Stimulated activated CD4-positive, alpha-beta T cell treated with anti-CD3 and anti-CD28 coated beads, TNF-alpha, amount 100 ng/mL, for 24 hours (primary cell): Measurements from ENCODE around the gene KIAA1614.
"Not testable (repeated sequence)": the region's sequence is repeated elsewhere in the genome, so short reads cannot be mapped to it uniquely, and the experiment has no call there.

Experiments used
- DNase-seq, 3 experiments: peaks; one replicate each; pipeline ENCODE4 v3.0.0-alpha.2; 2020; ENCODE audit warnings: low read depth in 3 of 3

The KIAA1614 gene

DNA sequence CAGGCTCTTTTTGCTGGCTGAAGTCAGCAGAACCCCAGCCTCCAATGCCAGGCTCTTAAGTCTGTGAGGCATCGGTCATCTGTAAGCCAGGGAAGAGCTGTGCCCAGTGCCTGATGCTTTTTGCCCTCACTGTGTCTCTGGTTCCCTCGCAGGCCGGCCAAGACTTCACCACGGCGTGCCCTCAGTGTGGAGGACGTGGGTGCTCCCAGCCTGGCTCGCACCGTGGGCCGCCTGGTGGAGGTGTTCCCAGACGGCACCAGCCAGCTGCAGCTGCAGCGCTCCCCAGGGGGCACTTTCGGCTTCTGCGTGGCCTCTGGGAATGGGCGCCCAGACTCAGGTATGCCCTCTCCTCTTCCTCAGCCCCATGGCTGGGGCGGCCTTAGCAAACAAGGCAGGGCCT, 32.5 kb downstream of the KIAA1614 start:
- DNase-seq, result no peak

DNA sequence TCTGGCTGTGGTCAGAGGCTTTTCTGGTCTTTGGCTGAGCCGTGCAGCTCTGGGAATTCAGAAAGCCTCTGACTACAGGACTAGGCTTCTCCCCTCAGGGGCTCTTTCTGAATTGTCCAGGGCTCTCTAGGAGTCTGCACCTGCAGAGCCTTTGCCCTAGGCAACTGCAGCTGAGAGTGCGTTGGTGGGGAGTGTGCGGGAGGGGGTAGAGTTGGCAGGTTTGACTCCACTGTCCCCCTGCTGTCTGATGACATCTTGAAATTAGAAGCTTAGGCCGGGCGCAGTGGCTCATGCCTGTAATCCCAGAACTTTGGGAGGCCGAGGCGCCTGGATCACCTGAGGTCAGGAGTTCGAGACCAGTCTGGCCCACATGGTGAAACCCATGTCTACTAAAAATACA, 32.9 kb downstream of the KIAA1614 start:
- DNase-seq, result no peak

DNA sequence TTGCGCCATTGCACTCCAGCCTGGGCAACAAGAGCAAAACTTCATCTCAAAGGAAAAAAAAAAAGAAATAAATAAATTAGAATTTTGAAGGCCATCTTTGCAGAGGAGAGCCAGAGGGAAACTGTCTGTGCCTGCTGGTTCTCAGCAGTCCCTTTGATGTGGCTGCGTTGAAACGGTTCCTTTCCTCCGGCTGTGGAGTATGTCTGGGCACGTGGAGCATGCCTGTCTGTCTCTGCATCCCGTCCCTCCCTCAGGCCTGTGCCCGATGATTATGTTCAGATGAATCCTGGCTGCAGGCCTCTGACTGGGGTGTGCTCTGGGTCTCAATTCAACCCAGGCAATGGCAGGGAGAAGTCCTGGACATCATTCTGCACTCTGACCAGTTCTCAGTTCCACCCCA, 33.4 kb downstream of the KIAA1614 start:
- DNase-seq, result no peak

DNA sequence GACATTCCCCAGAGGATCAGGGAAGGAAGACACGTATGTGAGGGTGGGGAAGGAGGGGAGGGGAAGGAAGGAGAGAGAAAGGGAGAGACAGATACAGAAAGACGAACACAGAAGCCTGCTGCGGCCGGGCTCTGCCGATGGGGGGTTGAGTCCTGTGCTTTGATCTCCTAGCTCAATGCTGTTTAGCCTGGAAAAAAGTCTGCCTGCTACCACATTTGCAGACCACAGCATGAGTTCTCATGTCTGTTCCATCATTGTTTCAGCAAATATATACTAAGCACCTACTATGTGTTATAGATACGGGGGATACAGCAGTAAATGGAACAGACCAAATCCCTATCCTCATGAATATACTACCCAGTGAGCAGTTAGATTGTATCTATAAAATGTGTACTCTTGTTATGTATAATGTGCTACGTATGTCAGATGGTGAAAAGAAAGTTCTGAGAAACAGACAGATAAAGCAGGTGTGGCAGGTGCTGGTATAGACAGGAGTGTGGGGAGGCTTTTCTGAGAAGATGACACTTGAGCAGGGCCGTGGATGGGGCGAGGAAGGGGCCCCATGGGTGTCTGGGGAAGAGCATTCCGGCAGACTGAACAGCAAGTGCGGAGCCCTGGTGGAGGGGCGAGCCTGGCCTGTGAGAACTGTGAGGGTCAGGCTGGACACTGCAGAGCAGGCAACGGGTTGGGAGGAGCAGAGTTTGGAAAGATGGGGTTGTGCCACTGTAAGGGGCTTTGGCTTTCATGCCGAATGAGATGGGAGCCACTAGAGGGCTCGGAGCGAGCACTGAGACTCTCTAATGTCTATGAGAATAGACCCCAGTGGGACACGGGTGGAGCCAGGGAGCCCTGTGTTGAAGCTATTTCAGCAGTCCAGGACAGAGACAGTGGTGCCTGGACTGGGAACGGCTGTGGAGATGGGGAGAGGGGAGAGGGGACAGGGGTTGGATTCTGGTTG, 34.1 kb downstream of the KIAA1614 start:
- DNase-seq, result no peak

DNA sequence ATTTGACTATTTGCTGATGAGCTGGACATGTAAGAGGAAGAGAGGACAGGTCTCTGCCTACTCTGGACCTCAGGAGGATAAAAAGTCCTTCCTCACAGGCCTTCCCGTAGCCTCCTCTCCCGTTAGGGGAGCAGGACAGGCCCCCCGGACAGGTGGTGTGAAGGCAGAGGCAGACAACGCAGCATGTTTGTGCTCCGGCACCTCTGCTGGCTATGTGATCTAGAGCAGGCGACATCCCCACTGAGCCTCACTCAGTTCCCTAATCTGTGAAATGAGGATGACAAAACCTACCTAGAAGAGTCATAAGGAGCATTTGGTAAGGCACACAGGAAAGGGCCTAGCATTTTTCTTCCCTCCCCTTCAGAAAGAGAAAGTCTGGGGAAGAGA, 34.8 kb downstream of the KIAA1614 start:
- no peak for DNase-seq

DNA sequence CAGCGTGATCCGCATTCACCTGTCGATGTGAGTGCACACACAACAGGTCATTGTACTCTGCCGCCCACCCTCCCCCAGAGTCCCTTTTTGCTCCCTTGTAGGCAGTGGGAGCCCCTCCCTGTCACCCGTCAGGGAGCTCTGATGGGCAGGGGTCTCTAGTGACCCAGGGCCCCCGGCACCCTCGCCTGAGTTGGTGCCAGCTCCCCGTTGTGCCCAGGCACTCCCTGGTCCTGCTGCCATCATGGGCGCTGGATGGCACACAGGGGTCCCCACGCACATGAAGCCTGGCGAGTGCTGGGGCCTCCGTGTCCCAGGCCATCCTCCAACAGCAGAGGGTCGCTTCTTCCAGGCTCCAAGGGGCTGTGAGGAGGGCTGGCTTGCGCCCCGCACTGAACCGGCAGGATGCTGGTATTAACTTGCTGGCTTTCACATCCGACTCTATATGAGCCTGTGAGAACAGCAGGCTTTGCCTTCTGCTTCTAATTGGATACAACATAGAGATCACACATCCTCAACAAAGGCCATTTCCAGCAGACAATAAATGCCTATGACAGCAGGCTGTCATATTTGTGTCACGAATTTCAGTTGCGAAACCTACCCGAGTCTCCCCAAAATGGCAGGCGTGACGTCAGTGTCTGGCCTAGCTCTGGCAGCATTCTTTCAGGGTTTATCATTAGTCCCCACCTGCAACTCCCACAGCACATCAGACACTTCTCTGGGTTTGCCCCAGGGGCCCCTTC, 35.4 kb downstream of the KIAA1614 start:
- no peak for DNase-seq

DNA sequence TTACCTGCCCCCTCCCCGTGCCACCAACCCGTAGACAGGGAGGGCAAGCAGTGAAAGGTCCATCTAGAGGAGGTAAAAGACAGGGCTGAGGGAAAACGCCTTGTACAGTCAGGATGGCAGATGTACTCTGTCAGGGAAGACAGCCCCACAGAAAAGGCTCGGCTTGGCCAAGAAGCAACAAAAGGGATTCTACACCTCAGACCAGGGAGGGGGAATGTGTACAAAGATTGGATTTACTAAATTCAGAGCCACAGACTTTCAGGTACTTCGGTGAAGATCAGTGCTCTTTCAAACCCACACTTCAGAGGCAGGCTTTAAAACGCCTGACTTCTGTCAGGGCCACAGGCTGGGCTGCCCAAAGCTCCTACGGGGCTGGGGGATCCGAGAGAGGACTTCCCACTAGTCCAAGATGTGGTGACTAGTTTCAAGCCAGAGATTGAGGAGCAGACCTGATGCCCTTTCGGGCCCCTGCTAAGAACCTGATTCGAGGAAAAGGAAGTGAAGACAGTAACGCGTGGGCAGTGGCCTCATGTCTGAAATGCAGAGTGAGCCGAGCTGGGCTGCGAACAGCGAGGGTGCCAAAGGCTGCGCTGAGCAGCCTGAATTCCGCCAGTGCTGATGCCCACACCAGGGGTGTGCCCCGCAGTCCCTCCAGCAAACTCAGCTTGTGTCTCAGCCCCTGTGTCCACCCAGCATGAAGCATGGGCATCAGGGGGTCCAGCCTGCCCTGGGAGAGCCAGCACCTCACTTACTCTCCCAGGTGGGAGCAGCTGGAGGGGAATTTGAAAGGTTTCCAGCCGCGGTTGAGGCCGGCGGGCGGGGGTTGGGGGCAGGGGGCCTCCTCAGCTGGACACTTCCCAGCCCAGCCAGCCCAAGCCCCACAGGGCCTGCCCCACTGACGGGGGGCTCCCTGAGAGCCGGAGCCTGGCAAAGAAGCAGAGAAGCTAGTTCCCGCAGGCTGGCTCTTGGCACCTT, 36.2 kb downstream of the KIAA1614 start:
- no peak for DNase-seq

DNA sequence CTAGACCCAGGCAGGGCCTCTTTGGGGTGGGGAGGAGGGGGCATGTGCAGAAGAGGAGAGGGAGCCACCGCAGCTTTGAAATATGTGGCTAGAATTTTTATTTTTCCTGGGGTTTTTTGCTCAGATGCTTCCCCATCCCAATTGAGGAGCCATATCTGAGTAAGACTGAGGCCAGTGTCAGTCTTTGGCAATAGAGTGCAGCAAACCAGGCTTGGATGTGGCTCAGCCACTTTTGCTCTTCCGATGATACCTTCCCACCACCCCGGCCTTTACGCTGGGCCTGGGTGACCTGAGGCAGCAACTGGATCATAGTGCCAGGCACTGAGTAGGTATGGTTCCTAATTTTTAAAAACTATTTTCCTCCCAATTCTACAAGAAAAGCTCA, 36.9 kb downstream of the KIAA1614 start:
- no peak for DNase-seq

DNA sequence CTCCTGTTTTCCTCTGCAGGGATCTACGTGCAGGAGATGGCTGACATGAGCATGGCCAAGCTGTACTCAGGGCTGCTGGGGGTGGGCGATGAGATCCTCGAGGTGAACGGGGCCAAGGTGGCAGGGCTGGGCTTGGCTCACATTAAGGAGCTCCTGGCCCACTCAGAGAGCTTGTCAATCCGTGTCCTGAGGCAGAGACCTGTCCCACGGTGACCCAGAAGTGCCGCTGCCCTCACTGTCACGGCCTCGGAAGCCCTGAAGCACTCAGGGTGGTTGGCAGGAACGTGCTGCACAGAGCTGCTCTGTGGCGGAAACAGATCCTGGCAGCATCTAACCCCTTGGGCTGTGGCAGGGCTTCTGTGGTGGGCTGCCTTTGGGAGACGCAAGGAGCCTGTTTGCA, 37.6 kb downstream of the KIAA1614 start:
- no peak for DNase-seq

DNA sequence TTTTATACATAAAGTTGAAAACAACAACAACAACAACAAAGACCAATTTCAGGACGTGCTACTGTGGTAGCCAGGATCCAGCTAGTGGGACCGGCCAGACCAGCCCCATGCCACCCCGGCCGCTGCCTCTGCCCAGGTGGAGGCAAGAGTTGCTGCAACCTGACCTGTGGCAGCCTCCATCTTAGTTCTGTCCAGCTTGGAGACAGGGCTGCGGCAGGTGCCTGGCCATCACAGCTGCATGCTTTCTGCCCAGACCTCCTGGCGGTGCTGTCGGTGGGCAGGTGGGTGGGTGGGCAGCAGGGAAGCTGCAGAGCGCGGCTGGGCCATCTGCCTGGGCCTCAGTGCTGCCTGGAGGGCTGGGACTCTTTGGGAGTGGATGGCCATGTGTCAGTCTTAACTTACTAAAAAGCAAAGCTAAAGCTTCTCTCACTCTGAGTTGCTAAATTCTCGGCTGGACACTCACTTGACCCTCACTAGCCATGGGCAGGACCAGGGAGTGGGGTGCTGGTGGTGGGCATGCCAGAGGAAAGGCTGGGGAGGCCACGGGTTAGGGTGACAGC, 38.6 kb downstream of the KIAA1614 start:
- DNase-seq, result no peak

DNA sequence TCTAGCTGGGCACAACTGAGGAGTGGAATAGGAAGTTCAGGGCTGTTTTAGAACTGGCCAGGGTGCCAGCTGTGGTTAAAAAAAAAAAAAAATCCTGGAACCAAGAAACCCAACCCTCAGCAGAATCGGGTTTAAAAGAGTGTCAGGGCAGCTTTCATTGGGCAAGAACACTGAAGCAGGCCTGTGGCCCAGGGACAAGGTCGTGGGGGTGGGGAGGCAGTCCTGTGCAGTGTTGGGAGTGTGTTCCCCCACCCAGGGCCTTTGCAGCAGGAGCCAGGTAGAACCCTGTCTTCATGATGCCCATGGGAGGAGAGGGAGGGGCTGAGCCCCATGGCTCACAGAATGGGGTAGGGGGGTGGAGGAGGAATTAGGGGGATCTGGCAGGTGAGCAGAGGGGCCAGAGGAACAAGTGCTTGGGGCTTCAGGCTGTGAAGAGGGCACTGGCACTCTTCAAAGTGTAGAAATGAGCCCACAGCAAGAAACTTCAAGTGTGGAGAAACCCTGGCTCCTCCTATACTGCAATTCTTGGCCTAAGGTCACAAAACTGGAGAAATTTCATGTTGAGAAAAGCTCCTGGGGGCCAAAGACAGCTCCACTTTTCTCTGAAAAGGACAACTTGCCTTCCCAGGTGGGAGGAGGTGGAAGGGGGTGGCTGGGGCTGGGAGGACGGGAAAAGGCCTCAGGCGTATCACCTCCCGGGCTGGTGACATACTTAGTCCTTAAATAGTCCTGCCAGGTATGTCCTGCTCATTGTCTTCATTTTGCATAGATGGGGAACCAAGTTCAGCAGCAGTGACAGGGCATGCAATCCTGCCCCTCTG, 39.3 kb downstream of the KIAA1614 start:
- no peak for DNase-seq

DNA sequence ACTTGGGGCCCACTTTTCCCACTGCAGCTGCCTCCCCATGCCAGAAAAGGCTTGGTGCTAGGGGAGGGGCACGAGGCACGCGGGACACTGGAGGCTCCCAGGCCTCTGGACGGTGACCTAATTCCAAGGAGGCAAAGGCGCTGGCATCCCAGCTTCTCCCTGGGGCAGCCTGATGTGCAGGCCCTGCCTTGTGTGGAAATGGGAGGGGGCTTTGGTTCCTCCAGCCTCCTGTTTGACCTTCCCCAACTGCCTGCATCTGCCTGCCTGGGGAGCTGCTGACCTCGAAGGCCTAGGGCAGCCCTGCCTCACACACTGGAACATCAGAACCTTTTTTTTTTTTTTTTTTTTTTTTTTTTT, 39.9 kb downstream of the KIAA1614 start:
- no peak for DNase-seq

DNA sequence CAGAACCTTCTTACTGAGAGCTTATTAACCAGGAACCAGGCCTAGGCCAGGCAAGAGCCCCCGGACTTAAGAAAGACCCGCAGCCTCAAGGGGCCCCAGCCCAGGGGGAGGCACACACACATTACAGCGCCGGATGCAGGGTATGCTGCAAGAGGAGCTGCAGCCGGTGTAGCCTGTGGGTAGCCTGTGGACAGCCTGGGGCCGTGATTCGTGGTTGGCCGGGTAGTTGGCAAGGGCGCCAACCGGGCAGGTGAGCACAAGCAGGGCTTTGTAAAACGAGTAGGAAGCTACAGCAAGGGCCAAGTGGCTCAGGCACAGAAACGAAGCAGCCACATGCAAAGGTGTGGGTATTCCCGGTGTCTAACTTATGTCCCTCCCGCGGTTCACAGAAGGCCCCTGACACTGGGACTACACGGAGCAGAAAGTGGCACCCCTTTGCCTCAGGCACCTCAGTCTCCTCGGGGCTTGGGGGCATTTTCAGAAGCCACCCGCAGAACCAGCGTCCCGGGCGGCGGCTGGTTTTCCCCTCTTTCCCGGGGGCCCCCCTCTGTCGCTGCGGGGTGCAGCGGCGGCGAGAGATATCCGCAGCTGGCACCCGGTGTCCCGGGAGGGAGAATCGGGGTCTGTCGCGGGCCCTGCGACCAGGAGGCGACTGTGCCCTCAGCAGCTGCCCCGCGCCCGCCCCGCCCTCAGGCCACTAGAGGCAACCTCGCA, 40.8 kb downstream of the KIAA1614 start:
- DNase-seq, result peak in 1 of 3 experiments; percentile 14

DNA sequence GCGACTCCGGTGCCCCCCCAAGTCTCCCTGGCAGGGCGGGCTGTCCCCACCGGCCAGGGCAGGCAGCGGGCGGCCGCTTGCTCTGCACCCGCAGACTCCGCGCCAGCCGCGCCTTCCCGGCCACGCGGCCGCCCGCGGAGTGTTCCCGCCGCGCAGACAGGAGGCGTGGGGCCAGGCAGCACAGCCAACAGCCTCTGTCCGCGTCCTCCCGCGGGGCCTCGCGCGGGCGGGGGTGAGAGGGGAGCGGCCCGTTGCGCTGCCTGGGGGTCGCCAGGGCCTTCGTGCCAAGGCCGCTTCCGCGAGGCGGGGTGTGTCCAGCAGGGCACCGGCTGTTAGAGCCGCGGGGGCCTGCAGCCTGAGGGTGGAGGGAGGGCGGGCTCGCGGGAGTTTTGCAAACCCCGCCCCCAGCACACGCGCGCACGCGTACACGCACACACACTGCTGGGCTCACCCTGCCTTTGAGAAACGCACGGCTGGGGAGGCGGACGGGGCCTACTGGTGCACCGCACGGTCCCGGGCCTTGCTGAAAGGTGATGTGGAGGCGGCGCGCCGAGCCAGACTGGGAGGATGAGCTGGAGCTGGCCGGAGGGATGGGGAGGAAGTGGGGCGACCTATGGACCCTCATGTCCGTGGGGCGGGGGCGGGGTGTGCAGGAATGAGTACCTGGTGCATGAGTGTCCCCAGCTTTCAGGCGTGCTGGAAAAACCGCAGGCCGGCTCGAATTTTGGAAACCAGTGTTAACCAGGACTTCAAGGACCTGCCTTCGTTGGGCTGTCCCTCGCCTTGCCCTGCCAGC, 41.5 kb downstream of the KIAA1614 start:
- peak; percentile 29 to 66 (median 40) for DNase-seq

DNA sequence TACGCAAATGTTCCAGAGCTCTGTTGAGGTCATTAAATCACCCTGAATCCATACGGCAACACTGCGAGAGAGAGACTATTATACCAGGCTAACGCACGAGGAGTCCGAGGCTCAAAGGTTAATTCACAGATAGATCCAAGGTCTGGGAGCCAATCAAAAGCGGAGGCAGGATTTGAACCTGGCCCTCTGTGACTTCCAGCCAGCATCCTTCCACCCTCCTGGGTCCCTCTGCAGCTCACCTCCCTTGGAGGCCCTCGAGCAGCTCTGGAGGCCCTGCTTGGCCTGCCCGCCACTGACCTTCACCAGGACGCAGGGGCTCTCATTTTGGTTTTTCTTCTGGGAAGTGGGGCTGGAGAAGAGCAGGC, 42.1 kb downstream of the KIAA1614 start:
- no peak for DNase-seq

DNA sequence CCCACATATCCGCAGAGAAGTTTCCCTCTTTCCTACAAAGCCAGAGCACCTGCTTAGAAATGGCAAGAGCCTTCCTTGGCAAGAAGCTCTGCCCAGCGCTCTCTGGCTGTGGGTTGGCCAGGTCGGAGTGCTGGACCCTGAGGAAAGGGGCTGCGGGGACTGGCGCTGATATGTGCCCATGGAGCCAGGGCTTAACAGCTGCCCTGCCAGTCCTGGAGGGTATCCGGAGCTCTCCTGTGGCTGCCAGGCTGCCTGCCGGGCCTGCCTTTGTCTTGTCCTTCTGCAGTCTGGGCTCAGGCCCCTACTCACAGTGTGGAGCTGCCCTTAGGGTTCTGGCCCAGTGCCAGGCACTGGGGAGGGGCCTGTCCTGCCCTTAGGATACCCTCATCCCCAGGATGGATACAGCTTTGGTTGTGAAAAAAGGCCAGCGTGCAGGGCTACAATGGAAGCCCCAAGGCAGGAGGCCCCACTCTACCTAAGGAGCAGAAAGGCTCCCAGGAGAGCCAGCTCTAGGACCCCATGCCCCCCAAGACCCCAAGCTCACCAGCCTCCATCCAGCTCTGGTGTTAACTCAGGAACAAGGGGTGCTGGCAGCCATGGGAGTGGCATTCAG, 43.4 kb downstream of the KIAA1614 start:
- DNase-seq, result no peak

DNA sequence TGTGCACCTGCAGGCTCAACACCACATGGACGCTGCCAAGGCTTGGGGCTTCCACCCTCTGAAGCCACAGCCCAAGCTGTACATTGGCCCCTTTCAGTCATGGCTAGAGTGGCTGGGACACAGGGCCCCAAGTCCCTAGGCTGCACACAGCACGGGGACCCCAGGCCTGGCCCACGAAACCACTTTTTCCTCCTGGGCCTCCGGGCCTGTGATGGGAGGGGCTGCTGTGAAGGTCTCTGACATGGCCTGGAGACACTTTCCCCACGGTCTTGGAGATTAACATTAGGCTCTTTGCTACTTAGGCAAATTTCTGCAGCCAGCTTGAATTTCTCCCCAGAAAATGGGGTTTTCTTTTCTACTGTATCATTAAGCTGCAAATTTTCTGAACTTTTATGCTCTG, 46.9 kb downstream of the KIAA1614 start:
- DNase-seq, result not testable (repeated sequence)

DNA sequence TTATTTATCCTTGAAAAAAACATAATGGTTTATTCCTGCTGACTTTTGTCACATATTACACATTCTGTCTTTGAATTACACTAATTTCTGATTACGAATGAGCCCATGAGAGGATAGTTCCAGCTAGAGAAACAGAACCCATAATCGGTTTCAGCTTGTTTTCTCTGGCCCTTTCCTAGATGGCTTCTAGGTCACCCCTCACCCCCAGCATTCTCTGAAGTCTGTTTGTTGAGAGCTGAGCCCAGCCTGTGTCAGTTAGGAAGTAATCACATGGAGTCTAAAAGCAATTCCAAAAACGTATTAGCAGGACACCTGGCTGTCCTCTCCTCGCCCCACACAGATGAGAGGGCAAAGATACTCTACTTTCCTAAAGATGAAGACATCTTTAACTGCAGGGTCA, 48.9 kb downstream of the KIAA1614 start:
- no peak for DNase-seq

DNA sequence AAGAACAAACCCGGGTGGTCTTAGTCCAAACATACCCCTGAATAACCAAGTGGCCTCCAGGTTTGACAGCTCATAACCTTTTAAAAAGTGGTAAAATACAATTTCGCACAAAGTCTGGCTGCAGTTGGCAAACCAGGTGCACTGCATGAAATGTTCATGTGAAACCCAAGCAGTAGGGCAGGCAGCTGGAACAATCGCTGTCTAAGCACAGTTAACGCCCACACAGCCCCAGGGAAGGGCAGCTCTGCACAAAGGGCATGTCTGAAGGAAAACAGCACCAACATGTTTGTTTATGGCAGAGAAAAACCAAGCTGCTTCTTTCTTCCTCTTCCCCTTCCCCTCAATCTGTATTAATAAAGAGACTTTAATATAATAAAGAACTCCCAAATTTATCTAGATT, 49.5 kb downstream of the KIAA1614 start:
- DNase-seq, result no peak
